MM.1S (cell line): ENCODE measurements around the gene MMADHC.

Source experiments
- CTCF ChIP-seq: fragments of 300-600 bp; sonication (generic); IDR thresholded peaks from 2 replicates; pipeline ENCODE4 v1.5.1; 2016; ENCODE audit warnings: antibody characterized with exemption, low read length, mixed read lengths
- EZH2 ChIP-seq: fragments of 300-600 bp; sonication (generic); optimal IDR thresholded peaks from 2 replicates; pipeline ENCODE3; 2017; ENCODE audit warnings: low read depth, mild to moderate bottlenecking, antibody characterized with exemption, low read length, mixed read lengths

- no peak for TF ChIP-seq CTCF
- no peak for TF ChIP-seq EZH2
Observed at GRCh38 chr2:149566652-149567051, 20.9 kb downstream of the MMADHC start.
